ENCODE results near the gene ARAP3.

The ARAP3 gene

GRCh38 chr5:141669520-141669919 is 12.5 kb downstream of the ARAP3 start:
- no peak for DNase-seq

GRCh38 chr5:141668601-141669265 is 13.3 kb downstream of the ARAP3 start:
- no peak for DNase-seq

DNA sequence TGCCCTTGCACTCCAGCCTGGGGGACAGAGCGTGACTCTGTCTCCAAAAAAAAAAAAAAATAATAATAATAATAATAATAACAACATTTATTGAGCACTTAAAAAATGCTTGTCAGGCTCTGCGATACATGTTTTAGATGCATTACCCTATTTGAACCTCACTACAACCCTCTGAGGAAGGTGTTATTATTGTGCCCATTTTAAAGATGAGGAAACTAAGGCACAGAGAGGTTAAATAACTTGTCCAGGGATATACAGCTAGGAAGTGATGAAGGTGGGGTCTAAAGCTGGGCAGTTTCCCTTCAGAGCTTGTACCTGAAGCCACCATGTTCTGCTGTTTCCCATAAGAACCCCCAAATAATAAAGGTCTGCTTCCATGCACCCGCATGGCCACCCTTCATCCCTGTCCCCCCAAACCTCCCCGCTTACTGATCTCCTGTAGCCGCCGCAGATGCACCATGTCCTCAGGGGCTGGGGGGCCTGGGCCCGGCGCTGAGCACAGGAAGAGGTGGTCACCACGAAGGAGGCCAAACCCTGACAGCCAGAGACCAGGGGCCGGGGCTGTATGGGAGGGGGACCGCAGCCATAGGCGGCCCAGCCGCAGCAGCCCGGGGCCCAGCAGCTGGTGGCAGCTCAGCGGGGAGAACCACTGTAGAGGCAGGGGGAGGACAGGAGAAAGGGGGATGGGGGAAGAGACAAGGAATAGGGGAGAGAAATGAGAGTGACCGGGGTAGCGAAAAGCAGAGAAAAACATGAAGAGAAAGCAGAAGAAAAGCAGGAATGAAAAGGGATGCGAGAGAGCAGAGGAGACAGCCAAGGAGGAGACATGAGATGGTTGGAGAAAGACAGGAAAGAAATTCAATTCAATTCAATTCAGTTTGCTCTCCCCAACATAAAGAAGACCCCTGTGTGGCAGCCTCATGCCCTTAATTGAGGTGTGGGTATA is 15.8 kb downstream of the ARAP3 start:
- no peak for DNase-seq

GRCh38 chr5:141664733-141665461 is 17.1 kb downstream of the ARAP3 start:
- DNase-seq, result peak; percentile 75

GRCh38 chr5:141663506-141663905 is 18.5 kb downstream of the ARAP3 start:
- no peak for DNase-seq

DNA sequence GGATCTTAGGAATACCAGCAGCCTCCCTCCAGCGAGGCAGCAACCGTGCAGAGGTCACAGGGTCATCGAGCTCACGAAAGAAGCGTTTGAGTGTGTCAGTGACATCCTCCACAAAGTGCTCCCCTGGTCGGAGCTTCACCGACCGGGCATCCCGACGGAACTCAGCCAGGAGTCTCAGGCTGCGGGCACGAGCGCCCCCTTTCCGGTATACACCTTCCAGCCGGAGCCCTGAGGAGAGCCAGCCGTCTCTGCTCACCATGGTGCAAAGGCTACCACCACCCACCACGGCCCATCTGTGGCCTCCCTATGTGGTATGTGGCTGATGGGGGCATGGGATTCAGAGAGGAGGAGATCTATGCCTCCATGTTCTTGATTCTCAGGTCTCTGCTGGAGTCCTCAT is 20.0 kb downstream of the ARAP3 start:
- DNase-seq, result no peak

GRCh38 chr5:141657937-141658545 is 24.0 kb downstream of the ARAP3 start:
- DNase-seq, result no peak

GRCh38 chr5:141657404-141657803 is 24.6 kb downstream of the ARAP3 start:
- no peak for DNase-seq

GRCh38 chr5:141656396-141656795 is 25.6 kb downstream of the ARAP3 start:
- no peak for DNase-seq

DNA sequence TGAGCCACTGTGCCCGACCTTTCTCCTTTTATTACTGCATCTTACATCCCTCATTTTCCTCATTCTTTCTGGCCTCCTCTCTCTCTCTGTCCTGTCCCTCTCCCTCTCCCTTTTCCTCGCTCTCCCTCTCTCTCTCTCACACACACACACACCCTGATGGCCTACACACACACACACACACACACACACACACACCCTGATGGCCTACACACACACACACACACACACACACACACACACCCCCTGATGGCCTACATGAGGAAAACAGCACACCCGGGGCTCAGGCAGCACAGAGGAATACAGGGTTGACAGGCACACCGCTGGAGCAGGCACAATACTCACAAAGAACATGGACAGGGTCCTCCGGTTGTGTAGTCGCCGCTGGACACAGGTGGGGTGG is 27.0 kb downstream of the ARAP3 start:
- no peak for DNase-seq

DNA sequence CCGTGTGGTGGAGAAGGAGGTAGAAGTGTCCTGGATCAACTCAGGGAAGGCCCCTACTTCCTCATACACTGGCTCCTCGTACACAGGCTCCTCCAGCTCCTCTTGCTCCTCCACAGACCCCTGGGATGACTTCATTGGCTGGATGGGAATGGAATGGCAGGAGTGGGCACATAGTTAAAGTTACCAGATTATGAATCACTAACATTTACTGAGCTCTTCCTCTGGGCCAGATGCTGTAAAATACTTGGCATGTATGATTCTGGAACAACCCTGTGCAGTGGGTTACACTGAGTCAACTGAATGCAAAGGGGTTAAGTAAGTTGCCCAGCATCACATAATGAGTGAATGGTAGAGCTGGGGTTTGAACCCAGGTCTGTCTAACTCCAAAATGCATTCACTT is 27.7 kb downstream of the ARAP3 start:
- no peak for DNase-seq

- DNase-seq, result no peak
These were observed 30.3 kb downstream of the ARAP3 start for GRCh38 chr5:141651728-141652105.

DNA sequence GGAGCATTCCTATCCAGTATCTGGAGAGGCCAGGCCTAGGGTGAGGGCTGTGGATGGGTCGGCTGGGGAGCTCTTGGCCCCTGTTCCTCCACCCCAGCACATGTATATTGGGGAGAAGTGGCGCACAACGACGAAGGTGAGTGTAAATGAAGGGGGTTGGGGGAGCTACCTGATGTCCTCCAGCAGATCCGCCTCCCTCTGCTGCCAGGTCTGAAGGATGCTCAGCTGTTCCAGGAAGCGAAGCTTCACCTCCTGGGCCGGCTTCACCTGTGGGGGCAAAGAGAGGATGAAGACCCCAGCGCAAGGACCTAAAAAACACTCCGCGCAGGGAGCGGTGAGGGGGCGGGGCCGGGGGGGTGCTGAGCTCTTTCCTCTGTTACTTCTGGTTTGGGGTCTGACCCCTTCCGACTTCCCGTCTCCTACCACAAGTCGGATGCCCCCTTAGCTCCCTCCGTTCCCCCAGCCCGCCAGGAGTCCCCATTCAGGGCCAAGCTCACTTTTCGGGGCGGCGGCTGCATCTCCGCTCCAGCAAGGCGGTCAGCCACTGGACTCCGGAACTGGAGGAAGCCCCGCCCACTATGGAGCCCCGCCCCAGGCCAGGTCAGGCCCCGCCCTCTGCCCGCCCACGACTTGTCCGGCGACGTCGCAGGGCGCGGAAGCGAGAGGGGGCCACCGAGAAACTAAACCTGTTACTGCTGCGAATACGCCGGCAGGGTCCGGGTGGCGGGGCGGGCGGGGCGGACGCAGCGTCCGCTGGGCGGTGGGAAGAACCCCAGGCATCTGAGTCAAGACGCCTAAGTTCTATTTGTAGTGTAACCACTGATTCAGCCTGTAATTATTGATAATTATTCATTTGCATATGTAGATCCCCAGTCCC is 30.9 kb downstream of the ARAP3 start, which contains the start of gene FCHSD1:
Gene FCHSD1 (minus strand): TSS at position 568 of the 877 bp plus-strand sequence. CDS start 50 bp downstream, at position 518.
- DNase-seq, result peak; percentile 83 to 86

DNA sequence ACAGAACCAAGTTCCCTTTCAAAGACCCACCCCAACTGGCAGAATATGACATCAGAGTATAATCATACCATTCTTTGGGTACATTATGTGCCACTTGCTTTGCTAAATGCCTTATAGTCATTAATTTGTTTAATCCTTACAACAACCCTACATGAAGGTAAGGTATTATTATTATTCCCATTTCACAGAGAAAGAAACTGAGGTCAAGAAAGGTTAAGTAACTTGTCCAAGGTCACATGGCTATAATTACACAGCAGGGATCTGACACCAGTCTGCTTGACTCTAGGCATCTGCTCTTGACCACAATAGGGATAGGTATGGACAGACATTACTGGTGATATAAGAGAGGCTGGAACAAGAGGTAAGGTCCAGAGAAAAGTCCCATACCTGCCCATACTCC is 32.1 kb downstream of the ARAP3 start:
- no peak for DNase-seq

- no peak for DNase-seq
These were observed 32.9 kb downstream of the ARAP3 start for GRCh38 chr5:141649056-141649688.

DNA sequence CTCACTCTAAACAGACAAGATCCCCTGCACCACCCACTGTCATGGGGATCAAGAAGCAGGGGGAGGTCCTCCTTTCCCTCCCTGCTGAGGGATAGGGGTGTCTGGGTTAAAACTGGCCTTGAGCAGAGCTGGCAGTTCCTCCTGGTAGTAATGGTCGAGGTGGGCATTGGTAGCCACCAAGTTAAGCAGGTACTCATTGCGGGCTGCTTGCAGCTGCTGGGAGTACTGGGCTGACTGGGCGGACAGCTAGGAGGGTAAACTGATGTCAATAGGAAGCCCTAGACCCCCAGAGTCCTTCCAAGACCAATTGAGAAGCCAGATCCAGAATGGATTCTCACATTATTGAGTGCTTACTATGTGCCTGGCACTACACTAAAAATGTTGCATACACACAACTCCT is 34.2 kb downstream of the ARAP3 start:
- no peak for DNase-seq

DNA sequence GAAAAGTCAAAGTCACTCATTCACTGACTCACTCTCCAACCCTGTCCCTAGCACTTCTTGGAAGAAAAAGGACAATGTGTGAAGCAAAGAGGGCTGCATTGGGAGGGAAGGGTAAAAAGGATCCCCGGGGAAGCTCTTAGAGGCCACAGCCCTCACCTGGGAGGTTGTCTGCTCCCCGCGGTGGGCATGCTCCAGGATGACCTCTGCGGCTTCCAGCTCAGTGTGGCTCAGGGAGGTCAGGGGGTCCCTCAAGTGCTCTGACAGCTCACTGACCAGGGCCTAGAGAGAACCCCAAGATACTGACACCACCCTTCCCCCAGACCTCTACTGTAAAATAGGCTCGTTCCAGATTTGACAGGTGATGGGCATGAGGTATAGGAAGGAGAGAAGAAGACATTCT is 34.8 kb downstream of the ARAP3 start:
- DNase-seq, result no peak

DNA sequence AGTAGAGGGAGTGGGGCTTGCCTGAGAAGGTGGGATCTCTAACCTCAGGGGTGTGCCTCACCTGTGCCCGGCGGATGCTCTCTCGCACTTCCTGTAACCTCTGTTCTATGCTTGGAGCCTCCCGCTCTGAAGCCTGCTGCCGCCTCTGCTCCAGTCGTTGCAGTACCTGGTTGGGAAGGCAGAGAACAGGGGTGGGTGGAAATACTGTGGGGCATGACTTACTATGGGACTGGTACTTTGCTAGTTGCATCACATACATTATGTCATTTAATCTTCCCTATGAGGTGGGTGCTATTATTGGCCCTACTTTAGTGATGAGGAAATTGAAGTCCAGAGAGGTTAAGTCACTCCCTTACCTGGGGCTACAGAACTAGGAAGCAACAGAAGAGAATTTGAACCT is 36.0 kb downstream of the ARAP3 start:
- DNase-seq, result no peak

DNA sequence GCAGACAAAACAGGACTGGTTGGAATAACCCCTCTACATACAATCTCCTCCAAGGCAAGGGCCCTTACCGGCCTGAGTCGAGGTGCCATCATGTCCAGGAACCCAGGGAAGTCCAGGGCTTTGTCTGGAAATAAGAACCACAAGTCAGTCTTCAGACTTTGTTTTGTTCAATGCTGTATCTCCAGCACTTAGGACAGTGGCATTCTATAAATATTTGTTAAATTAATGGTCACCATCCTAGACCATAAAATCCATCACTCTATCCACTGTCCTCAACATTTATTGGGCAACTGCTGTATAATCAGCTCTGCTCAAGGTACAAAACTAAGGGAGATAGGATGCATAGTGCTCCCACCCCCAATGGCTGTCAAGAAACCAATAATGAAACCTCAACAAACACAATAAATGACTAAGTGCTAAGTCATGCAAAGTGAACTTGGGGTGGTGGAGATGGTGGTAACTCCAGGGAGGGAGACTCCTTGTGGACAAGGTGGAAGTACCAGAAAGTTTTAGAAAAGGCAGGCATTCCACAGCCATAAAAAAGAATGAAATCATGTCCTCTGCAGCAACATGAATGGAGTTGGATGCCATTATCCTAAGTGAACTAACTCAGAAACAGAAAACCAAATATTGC is 40.3 kb downstream of the ARAP3 start:
- no peak for DNase-seq

DNA sequence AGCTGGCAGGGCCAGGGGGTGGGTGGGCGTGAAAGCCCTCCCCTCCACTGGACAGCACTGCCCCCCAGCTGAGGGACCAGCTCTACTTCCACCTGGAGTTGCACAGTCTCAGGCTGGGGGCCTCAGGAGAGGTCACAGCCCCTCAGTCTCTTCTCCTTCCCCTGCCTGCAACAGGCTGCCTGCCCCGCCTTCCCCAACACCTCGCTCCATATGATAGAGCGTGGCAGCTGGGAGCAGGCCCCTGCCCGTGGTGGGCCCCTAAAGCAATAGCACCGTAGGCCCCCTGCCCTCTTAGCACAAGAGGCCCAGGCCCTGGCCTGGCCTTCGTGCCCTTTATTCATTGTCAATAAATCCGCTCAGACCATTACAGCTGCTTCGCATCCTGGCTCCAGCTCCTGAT is 41.3 kb downstream of the ARAP3 start:
- no peak for DNase-seq

DNA sequence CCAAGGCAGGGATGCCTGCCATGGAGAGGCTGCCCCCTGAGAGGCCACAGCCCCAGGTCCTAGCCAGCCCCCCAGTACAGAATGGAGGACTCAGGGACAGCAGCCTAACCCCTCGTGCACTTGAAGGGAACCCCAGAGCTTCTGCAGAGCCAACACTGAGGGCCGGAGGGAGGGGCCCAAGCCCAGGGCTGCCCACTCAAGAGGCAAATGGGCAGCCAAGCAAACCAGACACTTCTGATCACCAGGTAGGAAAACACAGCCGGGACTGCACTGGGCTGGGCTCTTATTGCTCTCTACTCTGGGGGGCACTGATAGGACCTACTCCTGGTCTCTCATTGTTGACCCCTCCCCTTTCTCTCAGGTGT is 42.0 kb downstream of the ARAP3 start:
- no peak for DNase-seq
